ENCODE data around the gene ORC2.
"Not testable (repeated sequence)": the region's sequence is repeated elsewhere in the genome, so short reads cannot be mapped to it uniquely, and the experiment has no call there.

Gene ORC2

GRCh38 chr2:200930947-200931626 is 32.4 kb downstream of the ORC2 start:
- no peak for DNase-seq

- DNase-seq = no peak
These were observed 33.9 kb downstream of the ORC2 start for GRCh38 chr2:200929334-200930249.

- no peak for DNase-seq
These were observed 41.0 kb downstream of the ORC2 start for GRCh38 chr2:200922439-200922838.

- DNase-seq = no peak
These were observed 49.8 kb downstream of the ORC2 start for GRCh38 chr2:200913654-200914053.

- no peak for DNase-seq
These were observed 53.5 kb downstream of the ORC2 start for GRCh38 chr2:200909958-200910357.

GRCh38 chr2:200905618-200906296 is 57.7 kb downstream of the ORC2 start:
- DNase-seq = peak; percentile 71

- peak; percentile 74 for DNase-seq
These were observed 61.9 kb downstream of the ORC2 start for GRCh38 chr2:200901459-200902072.

GRCh38 chr2:200899482-200899881 is 64.0 kb downstream of the ORC2 start:
- DNase-seq = no peak

GRCh38 chr2:200888704-200889625 is 74.5 kb downstream of the ORC2 start, which contains the start of the genes NIF3L1 and PPIL3:
NIF3L1 (plus strand) TSS chr2:200889371; CDS start chr2:200891944, 2,573 bp downstream.
PPIL3 (minus strand) TSS chr2:200889077; CDS start chr2:200887615, 1,462 bp downstream.
- peak; percentile 98 for DNase-seq

- not testable (repeated sequence) for DNase-seq
These were observed 81.7 kb downstream of the ORC2 start for GRCh38 chr2:200881715-200882249.

GRCh38 chr2:200878289-200878880 is 85.1 kb downstream of the ORC2 start:
- DNase-seq = no peak

GRCh38 chr2:200877443-200877842 is 86.0 kb downstream of the ORC2 start:
- DNase-seq = no peak

- DNase-seq = no peak
These were observed 89.9 kb downstream of the ORC2 start for GRCh38 chr2:200873560-200873959.

GRCh38 chr2:200871151-200871550 is 92.3 kb downstream of the ORC2 start:
- no peak for DNase-seq

- DNase-seq = no peak
These were observed 94.4 kb downstream of the ORC2 start for GRCh38 chr2:200869014-200869413.

GRCh38 chr2:200864176-200865034 is 99.1 kb downstream of the ORC2 start, which contains the start of gene CLK1:
CLK1 (minus strand) TSS chr2:200864658; CDS start chr2:200861862, 2,796 bp downstream.
- DNase-seq = peak; percentile 98

- DNase-seq = peak; percentile 60
These were observed 99.7 kb downstream of the ORC2 start for GRCh38 chr2:200863782-200864175.

GRCh38 chr2:200862532-200863000 is 100.9 kb downstream of the ORC2 start:
- peak; percentile 50 for DNase-seq

GRCh38 chr2:200861617-200862155 is 101.8 kb downstream of the ORC2 start:
- DNase-seq = no peak
